ENCODE data around the gene LCN2. TPM values are rescaled to one million over a fixed set of nuclear protein-coding genes. Genes with fewer than 3 reads are reported as not detected.

Gene LCN2
- total RNA-seq, 1 experiment from 2014 or later, result 537 TPM

- Histone ChIP-seq H2AFZ (no peak overlapping the region), H3K4me3 (peak overlapping the region; percentile 97), H3F3A (ENCODE audit: insufficient read depth, low read depth) (peaks cover 86% of the 10 kb centered on the region), H3K4me2 (peak overlapping the region; percentile 100), H3K9me3 (ENCODE audit: insufficient read depth, low read depth) (no peaks in the 10 kb centered on the region), H3K79me2 (ENCODE audit: low read depth) (peaks cover 44% of the 10 kb centered on the region), H3K4me1 (replicated peaks; ENCODE audit: insufficient read depth) (peaks cover 44% of the 10 kb centered on the region), H3K9me2 (ENCODE audit: insufficient read depth) (no peaks in the 10 kb centered on the region), H3K36me3 (ENCODE audit: low read depth) (peaks cover 7% of the 10 kb centered on the region; the same call in 1 of the 2 replicates), H4K20me1 (ENCODE audit: insufficient read depth) (peaks cover 24% of the 10 kb centered on the region), H3K27me3 (ENCODE audit: insufficient read depth, low read depth) (no peaks in the 10 kb centered on the region), H3K27ac (peak overlapping the region; percentile 99)
- no TSS peak for BruUV-seq (replicated peaks)
- TF ChIP-seq CTCF (conservative IDR thresholded peaks at IDR 0.05) (peak; percentile 64), EZH2 (IDR thresholded peaks at IDR 0.05; ENCODE audit: low read depth) (no peak)
- ChIA-PET POLR2A (ENCODE audit: unreplicated experiment) (interaction anchor here (0.6 to 1.1 kb wide), 5 partner anchors 9 to 725 kb away, joined by 3 to 14 read pairs (median 7); partner anchors contain the start of genes BBLN and NAIF1), CTCF (interaction anchor here (0.7 to 0.9 kb wide), 4 partner anchors 8 to 202 kb away, joined by 3 to 7 read pairs (median 3); no protein-coding TSS in a partner anchor)
- DNase-seq, result peak; percentile 79 to 94
- intact Hi-C loops (cut with micrococcal nuclease; ENCODE audit: unreplicated experiment), result loop anchor here (1.0 kb wide), 2 partner anchors 9 to 27 kb away; no protein-coding TSS in a partner anchor
Observed at GRCh38 chr9:128150594-128151308, 1.5 kb downstream of the LCN2 start.

GRCh38 chr9:128151309-128152132, 2.3 kb downstream of the LCN2 start:
- Histone ChIP-seq H3K79me2 (ENCODE audit: low read depth) (peaks cover 38% of the 10 kb centered on the region), H3F3A (ENCODE audit: insufficient read depth, low read depth) (peaks cover 85% of the 10 kb centered on the region), H2AFZ (no peak overlapping the region), H3K27me3 (ENCODE audit: insufficient read depth, low read depth) (no peaks in the 10 kb centered on the region), H3K4me2 (peak overlapping the region; percentile 100), H3K9me2 (ENCODE audit: insufficient read depth) (no peaks in the 10 kb centered on the region), H3K4me3 (peak overlapping the region; percentile 97), H3K27ac (peak overlapping the region; percentile 99; the same call in 1 of the 2 replicates), H4K20me1 (ENCODE audit: insufficient read depth) (peaks cover 24% of the 10 kb centered on the region), H3K4me1 (replicated peaks; ENCODE audit: insufficient read depth) (peaks cover 36% of the 10 kb centered on the region), H3K9me3 (ENCODE audit: insufficient read depth, low read depth) (no peaks in the 10 kb centered on the region), H3K36me3 (ENCODE audit: low read depth) (peaks cover 7% of the 10 kb centered on the region; the same call in 1 of the 2 replicates)
- no peak for TF ChIP-seq EZH2 (IDR thresholded peaks at IDR 0.05; ENCODE audit: low read depth)
- no peak for TF ChIP-seq CTCF (conservative IDR thresholded peaks at IDR 0.05)
- no TSS peak for BruUV-seq (replicated peaks)
- intact Hi-C loops (cut with micrococcal nuclease; ENCODE audit: unreplicated experiment), result no loop called here
- ChIA-PET CTCF (interaction anchor here (0.7 to 0.9 kb wide), 2 partner anchors 8 to 23 kb away, joined by 3 read pairs; no protein-coding TSS in a partner anchor), POLR2A (ENCODE audit: unreplicated experiment) (interaction anchor here (0.6 to 1.1 kb wide), 3 partner anchors 8 to 84 kb away, joined by 3 to 11 read pairs (median 5); partner anchors contain the start of genes BBLN and NAIF1)
- DNase-seq, result no peak

All from PC-9 (cell line).